OCI-LY1 (cell line): ENCODE results near the gene LINC00237.

Source experiments
- EZH2 ChIP-seq: fragments of 200-600 bp; sonication (generic), shearing (Covaris generic); IDR thresholded peaks from 2 replicates; pipeline ENCODE4 v1.8.0; 2017; ENCODE audit warnings: borderline replicate concordance, mixed run types, mild to moderate bottlenecking, antibody characterized with exemption, low read length, moderate library complexity, mixed read lengths
- TF ChIP-seq, protein P1 (sequence below): fragments of 200-600 bp; sonication (generic), shearing (Covaris generic); IDR thresholded peaks from 2 replicates; pipeline ENCODE4 v1.5.1; 2017; ENCODE audit warnings: mild to moderate bottlenecking, antibody characterized with exemption, low read length, moderate library complexity, mixed read lengths

DNA sequence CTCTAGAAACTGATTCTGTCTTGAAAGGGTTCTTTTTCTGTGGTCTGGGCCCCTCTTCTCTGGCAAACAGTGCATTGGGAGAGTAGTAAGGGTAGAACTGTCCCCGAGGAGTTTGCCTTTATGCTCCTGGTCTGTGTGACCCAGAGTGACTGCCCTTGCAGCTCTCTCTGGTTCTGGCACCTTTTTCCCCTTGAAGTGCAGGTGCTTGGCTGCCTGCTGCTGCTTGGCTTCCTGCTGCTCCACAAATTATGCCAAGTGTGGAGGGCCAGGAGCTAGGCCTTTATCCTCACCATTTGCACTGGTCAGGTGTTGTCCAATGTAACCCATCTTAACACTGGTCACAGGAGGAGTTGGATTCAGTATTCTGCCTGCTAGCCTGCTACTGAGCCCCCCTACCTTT, 30.9 kb upstream of the LINC00237 start:
- TF ChIP-seq EZH2 = no peak
- TF ChIP-seq, protein P1, sequence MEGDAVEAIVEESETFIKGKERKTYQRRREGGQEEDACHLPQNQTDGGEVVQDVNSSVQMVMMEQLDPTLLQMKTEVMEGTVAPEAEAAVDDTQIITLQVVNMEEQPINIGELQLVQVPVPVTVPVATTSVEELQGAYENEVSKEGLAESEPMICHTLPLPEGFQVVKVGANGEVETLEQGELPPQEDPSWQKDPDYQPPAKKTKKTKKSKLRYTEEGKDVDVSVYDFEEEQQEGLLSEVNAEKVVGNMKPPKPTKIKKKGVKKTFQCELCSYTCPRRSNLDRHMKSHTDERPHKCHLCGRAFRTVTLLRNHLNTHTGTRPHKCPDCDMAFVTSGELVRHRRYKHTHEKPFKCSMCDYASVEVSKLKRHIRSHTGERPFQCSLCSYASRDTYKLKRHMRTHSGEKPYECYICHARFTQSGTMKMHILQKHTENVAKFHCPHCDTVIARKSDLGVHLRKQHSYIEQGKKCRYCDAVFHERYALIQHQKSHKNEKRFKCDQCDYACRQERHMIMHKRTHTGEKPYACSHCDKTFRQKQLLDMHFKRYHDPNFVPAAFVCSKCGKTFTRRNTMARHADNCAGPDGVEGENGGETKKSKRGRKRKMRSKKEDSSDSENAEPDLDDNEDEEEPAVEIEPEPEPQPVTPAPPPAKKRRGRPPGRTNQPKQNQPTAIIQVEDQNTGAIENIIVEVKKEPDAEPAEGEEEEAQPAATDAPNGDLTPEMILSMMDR = no peak
